Ascending aorta (tissue), 2 donors: Measurements from ENCODE around the gene KRT38. TPM values are rescaled to one million over a fixed set of nuclear protein-coding genes. Genes with fewer than 3 reads are reported as not detected.

ENCODE experiments used
- DNase-seq, 2 donors: peaks; one replicate each; pipeline ENCODE4 v3.0.0-alpha.2; 2019; ENCODE audit warnings: low spot score in 2 of 2
- H3K27ac ChIP-seq, 2 donors: fragments of 200-600 bp; sonication (generic); one replicate each; pipeline ENCODE4 v1.5.1; 2016 to 2017; ENCODE audit warnings: mild to moderate bottlenecking in 1 of 2
- H3K27me3 ChIP-seq: fragments of 200-600 bp; sonication (generic); one replicate; pipeline ENCODE4 v1.5.1; 2017
- H3K36me3 ChIP-seq, 2 donors: fragments of 200-600 bp; sonication (generic); one replicate each; pipeline ENCODE4 v1.5.1; 2016
- H3K4me1 ChIP-seq, 2 donors: fragments of 200-600 bp; sonication (generic); one replicate each; pipeline ENCODE4 v1.5.1; 2016 to 2017; ENCODE audit warnings: mild to moderate bottlenecking in 1 of 2
- H3K4me3 ChIP-seq, 2 donors: fragments of 200-600 bp; sonication (generic); one replicate each; pipeline ENCODE4 v1.5.1; 2016 to 2017; ENCODE audit warnings: mild to moderate bottlenecking in 1 of 2
- H3K9me3 ChIP-seq, 2 donors: fragments of 200-600 bp; sonication (generic); one replicate each; pipeline ENCODE4 v1.5.1; 2016
- CTCF ChIP-seq, 3 experiments: fragments of 200-600 bp in 2 of 3; fragments of 450-650 bp in 1 of 3; sonication (generic) in 2 of 3; IDR thresholded peaks; one replicate each; pipeline ENCODE4 v1.5.1; 2016 to 2019; ENCODE audit warnings: antibody characterized with exemption in 3 of 3, mild to moderate bottlenecking in 1 of 3, moderate library complexity in 1 of 3
- intact Hi-C: fragments of 100-400 bp; cut with DNase I; formaldehyde crosslinking; loops from one replicate; pipeline ENCODE4 v1.15.1; 2023
- total RNA-seq: library from RNA; depleted of rRNA; stranded (reverse); fragments of >200 nt; gene quantifications from one replicate; pipeline ENCODE4 v1.1.0, GENCODE V29; 2016

KRT38 gene
- not detected for total RNA-seq

GRCh38 chr17:41440531-41441033, at the start of gene KRT38:
KRT38 (minus strand) TSS chr17:41440983; CDS start chr17:41440921, 62 bp downstream.
- Histone ChIP-seq H3K9me3 (no peaks in the 10 kb centered on the region), H3K27me3 (no peaks in the 10 kb centered on the region), H3K4me3 (no peak within 1 kb of the TSS), H3K36me3 (no peaks in the 10 kb centered on the region), H3K4me1 (no peaks in the 10 kb centered on the region), H3K27ac (no peak within 1 kb of the TSS)
- intact Hi-C loops, result no loop called here
- DNase-seq, result no peak
- TF ChIP-seq CTCF (IDR thresholded peaks at IDR 0.05), result no peak

GRCh38 chr17:41489531-41489930, 48.7 kb upstream of the KRT38 start, which contains the start of gene KRT36:
KRT36 (minus strand) TSS chr17:41489910; CDS start chr17:41489864, 46 bp downstream.
- no peaks in the 10 kb centered on the region for H3K36me3 ChIP-seq
- intact Hi-C loops, result no loop called here
- no peaks in the 10 kb centered on the region for H3K27me3 ChIP-seq
- DNase-seq, result no peak
- H3K27ac ChIP-seq, result no peak within 1 kb of the TSS
- no peak within 1 kb of the TSS for H3K4me3 ChIP-seq
- H3K9me3 ChIP-seq, result no peaks in the 10 kb centered on the region
- TF ChIP-seq CTCF (IDR thresholded peaks at IDR 0.05), result no peak
- no peaks in the 10 kb centered on the region for H3K4me1 ChIP-seq

- Histone ChIP-seq H3K9me3 (no peaks in the 10 kb centered on the region), H3K27ac (no peak overlapping the region), H3K4me1 (no peaks in the 10 kb centered on the region), H3K27me3 (no peaks in the 10 kb centered on the region), H3K4me3 (no peak overlapping the region), H3K36me3 (no peaks in the 10 kb centered on the region)
- intact Hi-C loops, result no loop called here
- TF ChIP-seq CTCF (IDR thresholded peaks at IDR 0.05), result peak in 1 of 3 experiments; percentile 36
- no peak for DNase-seq
These were observed 46.2 kb upstream of the KRT38 start for GRCh38 chr17:41486809-41487530.

- TF ChIP-seq CTCF (IDR thresholded peaks at IDR 0.05), result no peak
- Histone ChIP-seq H3K36me3 (no peaks in the 10 kb centered on the region), H3K4me1 (no peaks in the 10 kb centered on the region), H3K27ac (no peak overlapping the region), H3K4me3 (no peak overlapping the region), H3K9me3 (no peaks in the 10 kb centered on the region), H3K27me3 (no peaks in the 10 kb centered on the region)
- no peak for DNase-seq
- intact Hi-C loops, result no loop called here
These were observed 45.5 kb upstream of the KRT38 start for GRCh38 chr17:41486316-41486715.

- intact Hi-C loops, result no loop called here
- H3K4me1 ChIP-seq, result no peaks in the 10 kb centered on the region
- no peaks in the 10 kb centered on the region for H3K36me3 ChIP-seq
- H3K4me3 ChIP-seq, result no peak overlapping the region
- H3K27me3 ChIP-seq, result no peaks in the 10 kb centered on the region
- H3K27ac ChIP-seq, result no peak overlapping the region
- H3K9me3 ChIP-seq, result no peaks in the 10 kb centered on the region
- DNase-seq, result no peak
- TF ChIP-seq CTCF (IDR thresholded peaks at IDR 0.05), result no peak
These were observed 44.4 kb upstream of the KRT38 start for GRCh38 chr17:41484920-41485904.
